ENCODE results near the gene INF2.

GRCh38 chr14:104751539-104752422, 62.4 kb downstream of the INF2 start:
- TF ChIP-seq CTCF (optimal IDR thresholded peaks at IDR 0.05 in 1 of 3, IDR thresholded peaks at IDR 0.05 in 1 of 3, conservative IDR thresholded peaks at IDR 0.05 in 1 of 3; ENCODE audit: extremely low read depth in 1 of 3, insufficient read depth in 2 of 3, low read length in 3 of 3) = no peak
- no peak for TF ChIP-seq EZH2 (IDR thresholded peaks at IDR 0.05; ENCODE audit: low read length)

Measured in keratinocyte (primary cell).